ENCODE data around the gene BATF.

GRCh38 chr14:75487155-75487671, 35.1 kb upstream of the BATF start:
- TF ChIP-seq, protein P1, sequence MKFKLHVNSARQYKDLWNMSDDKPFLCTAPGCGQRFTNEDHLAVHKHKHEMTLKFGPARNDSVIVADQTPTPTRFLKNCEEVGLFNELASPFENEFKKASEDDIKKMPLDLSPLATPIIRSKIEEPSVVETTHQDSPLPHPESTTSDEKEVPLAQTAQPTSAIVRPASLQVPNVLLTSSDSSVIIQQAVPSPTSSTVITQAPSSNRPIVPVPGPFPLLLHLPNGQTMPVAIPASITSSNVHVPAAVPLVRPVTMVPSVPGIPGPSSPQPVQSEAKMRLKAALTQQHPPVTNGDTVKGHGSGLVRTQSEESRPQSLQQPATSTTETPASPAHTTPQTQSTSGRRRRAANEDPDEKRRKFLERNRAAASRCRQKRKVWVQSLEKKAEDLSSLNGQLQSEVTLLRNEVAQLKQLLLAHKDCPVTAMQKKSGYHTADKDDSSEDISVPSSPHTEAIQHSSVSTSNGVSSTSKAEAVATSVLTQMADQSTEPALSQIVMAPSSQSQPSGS (tag by site-specific recombination; IDR thresholded peaks at IDR 0.05; ENCODE audit: low read depth), result no peak
- no peak for TF ChIP-seq HOXC10 (CRISPR knock-in tag; IDR thresholded peaks at IDR 0.05)
- no peak for TF ChIP-seq ZNF580 (tag by site-specific recombination; IDR thresholded peaks at IDR 0.05)
- TF ChIP-seq TCF7L2 (IDR thresholded peaks at IDR 0.05; ENCODE audit: borderline replicate concordance, low read depth, low read length), result no peak
